Psoas muscle (tissue), 8 donors: ENCODE measurements around the gene BGN. TPM values are rescaled to one million over a fixed set of nuclear protein-coding genes. Genes with fewer than 3 reads are reported as not detected.

Source experiments
- ATAC-seq, 4 donors: fragments of 200-7000 bp; cut with Tn5 transposase; one replicate each; pipeline ENCODE4 v1.9.1; 2020; ENCODE audit warnings: moderate library complexity in 3 of 4, mild to moderate bottlenecking in 2 of 4
- DNase-seq, 2 donors: peaks; one replicate each; pipeline ENCODE4 v3.0.0-alpha.2; 2020
- H3K27ac ChIP-seq: fragments of 200-600 bp; one replicate; pipeline ENCODE4 v1.8.0; 2022
- H3K27me3 ChIP-seq, 3 donors: fragments of 200-600 bp in 1 of 3; one replicate each; pipeline versions ENCODE4 v1.6.1 to v1.8.0; 2013 to 2022; ENCODE audit warnings: low read length in 2 of 3, mild to moderate bottlenecking in 2 of 3, moderate library complexity in 1 of 3; ENCODE audit not compliant: insufficient read depth in 3 of 3
- H3K36me3 ChIP-seq, 2 donors: fragments of 200-600 bp in 1 of 2; one replicate each; pipeline versions ENCODE4 v1.6.1 to v1.8.0; 2013 to 2022; ENCODE audit warnings: low read depth in 1 of 2, mild to moderate bottlenecking in 1 of 2, moderate library complexity in 1 of 2; ENCODE audit not compliant: insufficient read depth in 1 of 2
- H3K4me1 ChIP-seq: fragments of 200-600 bp; one replicate; pipeline ENCODE4 v1.8.0; 2022
- H3K4me3 ChIP-seq: fragments of 200-600 bp; one replicate; pipeline ENCODE4 v1.8.0; 2022; ENCODE audit warnings: mild to moderate bottlenecking
- H3K9me3 ChIP-seq: fragments of 200-600 bp; one replicate; pipeline ENCODE4 v1.8.0; 2022
- WGBS, 3 donors: extraction: QIAGEN DNeasy Blood & Tissue Kit; methylation state at CpG; one replicate each; pipeline versions ENCODE4 v1.1.6 to v1.1.7; 2013; 5-methylcytosine and 5-hydroxymethylcytosine counted together
- intact Hi-C, 2 donors: fragments of 100-400 bp; cut with DNase I; formaldehyde crosslinking; loops; one replicate each; pipeline versions ENCODE4 v1.11.0 to v1.14.2; 2022
- polyA plus RNA-seq, 3 donors: library from polyadenylated mRNA; stranded (reverse); fragments of 200-250 nt; gene quantifications; one replicate each; pipeline ENCODE4 v1.2.3, GENCODE V29; 2013
- total RNA-seq, 4 donors: library from RNA; stranded (reverse); fragmentation: NEBNext Ultra II Directional in 2 of 4; extraction: Animal tissue kit (Norgen Biotek cat#: 25700) in 2 of 4; gene quantifications; one replicate each; pipeline versions ENCODE4 v1.2.1 to v1.2.4, GENCODE V29; 2021 to 2023
- TF ChIP-seq, protein P1 (sequence below): fragments of 200-600 bp; IDR thresholded peaks from one replicate; pipeline ENCODE4 v1.8.0; 2022; ENCODE audit warnings: antibody characterized with exemption
- donor health status: healthy with polysubstance abuse.
- donor health status: DM: no; HTN: no; CAD: no; lungs with moderate emphysema.
- donor health status: Bipolar disorder and iron deficiency.
- donor health status: healthy.
- donor health status: DM: yes; HTN: yes; CAD: no.
- donor health status: DM: no; HTN: no; CAD: no.
- donor health status: DM: no; HTN: no; CAD: no.
- donor health status: DM: yes; HTN: yes; CAD: no.

Gene BGN
- total and polyA plus RNA-seq, 7 donors: 6.7 to 62.4 (median 12.6) TPM

DNA sequence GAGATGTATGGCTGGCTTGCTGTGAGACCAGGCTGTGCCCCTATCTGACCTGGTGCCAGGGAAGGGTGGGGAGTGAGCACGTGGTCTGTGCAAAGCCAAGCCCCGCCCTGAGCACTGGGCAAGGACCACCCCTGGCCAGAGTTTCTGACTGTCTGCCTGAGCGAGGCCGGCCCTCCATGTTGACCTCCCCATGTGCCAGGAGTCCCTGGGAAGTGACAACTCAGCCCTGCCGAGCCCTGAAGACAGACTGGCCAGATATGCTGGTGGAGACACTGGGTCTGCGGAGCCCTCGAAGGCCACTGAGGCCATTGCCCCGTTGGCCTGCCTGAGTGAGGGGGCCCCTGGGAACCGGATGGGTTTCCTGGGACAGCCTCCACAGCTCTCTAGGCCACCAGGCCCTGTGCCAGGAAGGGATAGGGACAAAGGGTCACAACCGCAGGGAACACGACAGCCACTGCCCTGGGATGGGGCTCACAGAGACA is 7.1 kb upstream of the BGN start:
- H3K4me1 ChIP-seq: no peaks in the 10 kb centered on the region
- H3K36me3 ChIP-seq: no peaks in the 10 kb centered on the region
- no peaks in the 10 kb centered on the region for H3K27me3 ChIP-seq
- H3K4me3 ChIP-seq: no peak overlapping the region
- H3K9me3 ChIP-seq: no peaks in the 10 kb centered on the region
- intact Hi-C loops: no loop called here
- 60 to 65% (median 61%) methylated on average over 6 to 11 of the region's 11 CpGs for WGBS, 3 donors
- ATAC-seq (peak in 1 of 4 donors; percentile 21), DNase-seq (no peak)
- H3K27ac ChIP-seq: peak overlapping the region; percentile 23
- TF ChIP-seq, protein P1, sequence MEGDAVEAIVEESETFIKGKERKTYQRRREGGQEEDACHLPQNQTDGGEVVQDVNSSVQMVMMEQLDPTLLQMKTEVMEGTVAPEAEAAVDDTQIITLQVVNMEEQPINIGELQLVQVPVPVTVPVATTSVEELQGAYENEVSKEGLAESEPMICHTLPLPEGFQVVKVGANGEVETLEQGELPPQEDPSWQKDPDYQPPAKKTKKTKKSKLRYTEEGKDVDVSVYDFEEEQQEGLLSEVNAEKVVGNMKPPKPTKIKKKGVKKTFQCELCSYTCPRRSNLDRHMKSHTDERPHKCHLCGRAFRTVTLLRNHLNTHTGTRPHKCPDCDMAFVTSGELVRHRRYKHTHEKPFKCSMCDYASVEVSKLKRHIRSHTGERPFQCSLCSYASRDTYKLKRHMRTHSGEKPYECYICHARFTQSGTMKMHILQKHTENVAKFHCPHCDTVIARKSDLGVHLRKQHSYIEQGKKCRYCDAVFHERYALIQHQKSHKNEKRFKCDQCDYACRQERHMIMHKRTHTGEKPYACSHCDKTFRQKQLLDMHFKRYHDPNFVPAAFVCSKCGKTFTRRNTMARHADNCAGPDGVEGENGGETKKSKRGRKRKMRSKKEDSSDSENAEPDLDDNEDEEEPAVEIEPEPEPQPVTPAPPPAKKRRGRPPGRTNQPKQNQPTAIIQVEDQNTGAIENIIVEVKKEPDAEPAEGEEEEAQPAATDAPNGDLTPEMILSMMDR: no peak

DNA sequence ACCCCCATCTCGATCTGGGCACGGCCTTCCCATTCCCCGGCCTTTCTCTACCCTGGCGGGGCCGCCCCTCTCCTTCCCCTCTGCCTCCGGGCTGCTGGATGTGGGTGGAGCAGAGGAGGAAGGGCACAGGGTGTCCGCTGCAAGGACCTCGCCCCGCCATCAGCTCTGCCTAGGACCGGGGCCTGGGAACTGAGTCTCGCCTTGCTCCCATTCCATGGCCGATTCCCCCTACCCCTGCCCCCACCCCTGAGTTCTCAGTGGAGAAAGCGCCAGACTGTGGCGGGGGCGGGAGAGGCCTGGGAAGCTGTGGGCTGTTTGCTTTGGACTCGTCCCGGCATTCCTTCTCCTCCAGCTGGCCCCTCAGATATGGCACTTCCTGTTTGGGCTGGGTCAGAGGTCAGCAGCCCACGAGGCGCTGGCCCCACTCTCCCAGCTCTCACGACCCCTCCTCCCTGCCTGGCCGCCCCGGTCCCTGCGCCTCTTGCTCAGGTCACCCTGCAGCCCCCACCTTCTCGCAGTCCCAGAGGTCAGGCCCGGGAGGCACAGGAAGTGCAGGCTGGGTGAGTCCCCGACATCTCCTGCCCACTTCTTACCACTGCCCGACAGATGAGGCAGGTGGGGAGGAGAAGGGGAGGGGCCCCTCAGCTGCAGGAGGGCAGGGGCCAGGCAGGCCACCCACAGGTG is 6.4 kb upstream of the BGN start:
- intact Hi-C loops: no loop called here
- peak in 2 of 4 donors; percentile 22 to 33 for ATAC-seq
- no peaks in the 10 kb centered on the region for H3K4me1 ChIP-seq

DNA sequence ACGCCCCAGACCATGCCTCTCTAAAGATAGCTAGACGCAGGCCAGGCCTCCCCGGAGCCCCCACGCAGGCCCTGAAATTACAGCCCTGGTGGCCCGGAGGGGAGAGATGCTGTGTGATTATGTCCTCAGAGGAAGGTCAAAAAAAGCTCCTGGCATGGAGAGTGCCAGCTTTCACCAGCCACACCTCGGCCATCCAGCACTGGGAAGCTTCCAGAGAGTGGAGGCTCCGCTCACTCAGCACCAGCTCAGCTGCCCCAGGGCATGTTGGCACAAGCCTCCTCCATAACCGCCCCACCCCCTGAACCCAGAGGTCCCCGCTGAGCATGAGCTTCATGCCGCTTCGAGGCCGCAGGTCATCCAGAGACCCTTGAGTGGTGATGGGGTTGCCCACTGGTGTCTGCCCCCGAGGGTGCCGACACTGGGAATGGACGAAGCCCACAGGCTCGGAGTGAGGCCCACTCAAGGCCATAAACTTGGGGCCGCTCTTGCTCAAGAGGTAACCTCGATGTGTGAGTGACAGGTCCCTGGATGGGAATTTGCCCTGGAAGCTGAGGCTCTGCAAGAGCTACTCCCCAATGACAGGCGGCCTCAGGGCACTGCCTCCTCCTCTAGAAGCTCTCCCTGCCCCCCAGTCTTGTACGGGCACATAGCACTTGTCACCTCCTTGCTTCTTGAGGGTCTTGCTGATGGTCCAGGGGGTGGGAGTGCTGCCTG is 4.4 kb upstream of the BGN start:
- H3K27ac ChIP-seq: no peak overlapping the region
- no peak for DNase-seq
- no peak for ATAC-seq
- 74 to 81% (median 76%) methylated on average over 8 to 20 of the region's 20 CpGs for WGBS, 3 donors
- H3K4me3 ChIP-seq: no peak overlapping the region
- H3K4me1 ChIP-seq: no peaks in the 10 kb centered on the region
- no peaks in the 10 kb centered on the region for H3K9me3 ChIP-seq
- TF ChIP-seq, protein P1: no peak
- intact Hi-C loops: no loop called here
- no peaks in the 10 kb centered on the region for H3K27me3 ChIP-seq
- H3K36me3 ChIP-seq: no peaks in the 10 kb centered on the region

More for the DNA sequence above, 6.4 kb upstream of the BGN start:
- no peaks in the 10 kb centered on the region for H3K9me3 ChIP-seq
- TF ChIP-seq, protein P1: no peak
- no peaks in the 10 kb centered on the region for H3K27me3 ChIP-seq
- peak overlapping the region; percentile 23 for H3K27ac ChIP-seq
- H3K36me3 ChIP-seq: no peaks in the 10 kb centered on the region
- 45 to 63% (median 56%) methylated on average over 9 to 27 of the region's 27 CpGs for WGBS, 3 donors
- peak in 1 of 2 donors; percentile 54 for DNase-seq
- no peak overlapping the region for H3K4me3 ChIP-seq

DNA sequence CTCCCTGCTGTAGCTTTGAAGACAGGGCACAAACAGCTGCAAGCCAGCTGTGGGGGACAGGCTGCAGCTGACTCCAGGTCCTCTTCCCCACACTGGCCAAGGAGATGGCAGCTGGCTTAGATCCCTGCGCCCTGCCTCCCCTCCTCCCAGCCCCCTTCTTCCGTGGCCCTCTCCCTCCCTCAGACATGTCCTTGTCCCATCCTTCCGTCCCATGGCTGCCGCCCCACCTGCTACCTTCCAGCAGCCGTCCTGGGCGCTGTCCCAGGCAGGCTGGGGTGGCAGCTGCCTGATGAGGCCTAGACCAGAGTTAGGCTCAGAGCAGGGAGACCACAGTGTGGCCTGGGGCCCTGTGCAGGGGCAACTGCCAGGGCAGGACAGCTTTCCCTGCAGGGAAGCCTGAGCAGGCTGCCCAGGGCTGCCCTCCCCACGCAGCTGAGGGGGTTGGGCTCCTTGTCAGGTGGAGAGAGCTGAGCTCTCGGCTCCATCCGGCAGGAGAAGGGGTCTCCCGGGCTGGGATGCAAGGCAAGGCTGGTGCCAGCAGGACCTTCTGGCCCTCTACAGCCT is 3.3 kb upstream of the BGN start:
- Histone ChIP-seq H3K27ac (no peak overlapping the region), H3K27me3 (peaks cover 0 to 9% (median 0%) of the 10 kb centered on the region in 3 donors), H3K9me3 (no peaks in the 10 kb centered on the region), H3K4me3 (no peak overlapping the region), H3K4me1 (no peaks in the 10 kb centered on the region), H3K36me3 (no peaks in the 10 kb centered on the region)
- TF ChIP-seq, protein P1: no peak
- 52 to 57% (median 56%) methylated on average over 7 to 10 of the region's 10 CpGs for WGBS, 3 donors
- intact Hi-C loops: no loop called here
- ATAC-seq: no peak
- DNase-seq: no peak
